Dermis blood vessel endothelial cell (primary cell): ENCODE measurements around the gene TBC1D32. TPM values are rescaled to one million over a fixed set of nuclear protein-coding genes. Genes with fewer than 3 reads are reported as not detected.
"Not testable (repeated sequence)": the region's sequence is repeated elsewhere in the genome, so short reads cannot be mapped to it uniquely, and the experiment has no call there.

Experiments used
- DNase-seq: peaks from one replicate; pipeline ENCODE4 v3.0.0; 2010
- total RNA-seq: library from RNA; depleted of rRNA; stranded (reverse); fragments of >200 nt; gene quantifications from 2 replicates; pipeline ENCODE4 v1.2.3, GENCODE V29; 2014

TBC1D32 gene
- total RNA-seq, 1 donor from 2014 or later: 5.6 TPM

GRCh38 chr6:121330516-121330915, 3.8 kb downstream of the TBC1D32 start:
- DNase-seq: no peak

GRCh38 chr6:121321282-121321681, 13.0 kb downstream of the TBC1D32 start:
- no peak for DNase-seq

- no peak for DNase-seq
These were observed 14.7 kb downstream of the TBC1D32 start for GRCh38 chr6:121319603-121320002.

GRCh38 chr6:121319112-121319553, 15.1 kb downstream of the TBC1D32 start:
- DNase-seq: peak; percentile 51

- DNase-seq: no peak
These were observed 19.7 kb downstream of the TBC1D32 start for GRCh38 chr6:121314381-121315112.

- not testable (repeated sequence) for DNase-seq
These were observed 22.5 kb downstream of the TBC1D32 start for GRCh38 chr6:121311814-121312213.

- DNase-seq: no peak
These were observed 23.8 kb downstream of the TBC1D32 start for GRCh38 chr6:121310495-121310894.

GRCh38 chr6:121309768-121310469, 24.4 kb downstream of the TBC1D32 start:
- DNase-seq: no peak

- peak; percentile 69 for DNase-seq
These were observed 28.2 kb downstream of the TBC1D32 start for GRCh38 chr6:121305957-121306607.

GRCh38 chr6:121302882-121303281, 31.4 kb downstream of the TBC1D32 start:
- DNase-seq: no peak

- not testable (repeated sequence) for DNase-seq
These were observed 33.1 kb downstream of the TBC1D32 start for GRCh38 chr6:121301156-121301555.

GRCh38 chr6:121297694-121298093, 36.6 kb downstream of the TBC1D32 start:
- DNase-seq: no peak

GRCh38 chr6:121285041-121285440, 49.2 kb downstream of the TBC1D32 start:
- DNase-seq: no peak

GRCh38 chr6:121274666-121275295, 59.5 kb downstream of the TBC1D32 start:
- DNase-seq: no peak

GRCh38 chr6:121263742-121264141, 70.5 kb downstream of the TBC1D32 start:
- DNase-seq: no peak

GRCh38 chr6:121260651-121261102, 73.6 kb downstream of the TBC1D32 start:
- peak; percentile 58 for DNase-seq

GRCh38 chr6:121247386-121247785, 86.9 kb downstream of the TBC1D32 start:
- DNase-seq: no peak

- no peak for DNase-seq
These were observed 91.9 kb downstream of the TBC1D32 start for GRCh38 chr6:121242386-121242785.

- DNase-seq: no peak
These were observed 96.4 kb downstream of the TBC1D32 start for GRCh38 chr6:121237859-121238258.

- DNase-seq: no peak
These were observed 97.3 kb downstream of the TBC1D32 start for GRCh38 chr6:121236984-121237383.

GRCh38 chr6:121235386-121235785, 98.9 kb downstream of the TBC1D32 start:
- no peak for DNase-seq

GRCh38 chr6:121223930-121224329, 110.3 kb downstream of the TBC1D32 start:
- no peak for DNase-seq

GRCh38 chr6:121223212-121223611, 111.1 kb downstream of the TBC1D32 start:
- DNase-seq: no peak
